IMR-90 (cell line): Measurements from ENCODE around the gene PTPN3. TPM values are rescaled to one million over a fixed set of nuclear protein-coding genes. Genes with fewer than 3 reads are reported as not detected.

Source experiments
- ATAC-seq: fragments of 200-7000 bp; cut with Tn5 transposase; 2 replicates; pipeline ENCODE4 v1.9.1; 2020; ENCODE audit warnings: low read depth, mild to moderate bottlenecking, moderate library complexity
- BruUV-seq: library from RNA; stranded (reverse); fragments of 400-500 nt; replicated peaks from 2 replicates; lab custom pipeline; 2021; lab: Mats Ljungman, UMichigan
- CTCF ChIA-PET: fragments of 300-600 bp; formaldehyde crosslinking; extraction: SDS; loops from one replicate; lab custom pipeline; 2021; ENCODE audit warnings: antibody characterized with exemption; lab: Yijun Ruan, JAX
- POLR2A ChIA-PET: fragments of 300-600 bp; sonication (Branson Sonifier 250); formaldehyde crosslinking; loops from one replicate; lab custom pipeline; 2022; ENCODE audit warnings: antibody characterized with exemption; ENCODE audit not compliant: unreplicated experiment; lab: Charles Lee
- DNase-seq: peaks from one replicate; pipeline ENCODE4 v3.0.0; 2013
- H2AFZ ChIP-seq: replicated peaks from 2 replicates; pipeline ENCODE3; 2013; ENCODE audit warnings: low read length, mild to moderate bottlenecking; ENCODE audit not compliant: poor library complexity
- H2AK5ac ChIP-seq: 2 replicates; pipeline ENCODE4 v1.6.1; 2013; ENCODE audit warnings: low read depth, low read length, inconsistent platforms
- H2AK9ac ChIP-seq: replicated peaks from 2 replicates; pipeline ENCODE3; 2013; ENCODE audit warnings: mild to moderate bottlenecking, low read depth, low read length, moderate library complexity; ENCODE audit not compliant: poor library complexity
- H2BK120ac ChIP-seq: 2 replicates; pipeline ENCODE4 v1.6.1; 2013; ENCODE audit warnings: low read depth, low read length, inconsistent platforms
- H2BK15ac ChIP-seq: 3 replicates; pipeline ENCODE4 v1.6.1; 2013; ENCODE audit warnings: low read depth, low read length, inconsistent platforms
- H2BK20ac ChIP-seq: 2 replicates; pipeline ENCODE4 v1.6.1; 2013; ENCODE audit warnings: low read depth, mild to moderate bottlenecking, inconsistent platforms, low read length, moderate library complexity
- H2BK5ac ChIP-seq: 2 replicates; pipeline ENCODE4 v1.6.1; 2013; ENCODE audit warnings: mild to moderate bottlenecking, low read depth, low read length, inconsistent platforms; ENCODE audit not compliant: poor library complexity, severe bottlenecking
- H3K14ac ChIP-seq: replicated peaks from 2 replicates; pipeline ENCODE4 v1.6.1; 2013; ENCODE audit warnings: low read depth, low read length, inconsistent platforms
- H3K18ac ChIP-seq: 2 replicates; pipeline ENCODE4 v1.6.1; 2013; ENCODE audit warnings: low read depth, low read length, control low read depth
- H3K23ac ChIP-seq: 2 replicates; pipeline ENCODE4 v1.6.1; 2013; ENCODE audit warnings: low read depth, low read length, inconsistent platforms
- H3K27ac ChIP-seq: 2 replicates; pipeline ENCODE4 v1.5.1; 2013; ENCODE audit warnings: mild to moderate bottlenecking, control low read depth, low read length; ENCODE audit not compliant: insufficient read depth
- H3K27me3 ChIP-seq: 2 replicates; pipeline ENCODE4 v1.6.1; 2013; ENCODE audit warnings: low read length; ENCODE audit not compliant: control insufficient read depth, insufficient read depth
- H3K36me3 ChIP-seq: 2 replicates; pipeline ENCODE4 v1.6.1; 2013; ENCODE audit warnings: low read length, mixed read lengths; ENCODE audit not compliant: control insufficient read depth, insufficient read depth
- H3K4ac ChIP-seq: 2 replicates; pipeline ENCODE4 v1.6.1; 2013; ENCODE audit warnings: low read depth, low read length, inconsistent platforms
- H3K4me1 ChIP-seq: 2 replicates; pipeline ENCODE4 v1.6.1; 2013; ENCODE audit warnings: low read length, mixed read lengths; ENCODE audit not compliant: control insufficient read depth, insufficient read depth
- H3K4me2 ChIP-seq: 2 replicates; pipeline ENCODE4 v1.6.1; 2013; ENCODE audit warnings: low read depth, mild to moderate bottlenecking, control low read depth, low read length, moderate library complexity
- H3K4me3 ChIP-seq: 2 replicates; pipeline ENCODE4 v1.5.1; 2013; ENCODE audit warnings: low read depth, mild to moderate bottlenecking, control low read depth, low read length, moderate library complexity; ENCODE audit not compliant: insufficient read depth
- H3K56ac ChIP-seq: 2 replicates; pipeline ENCODE4 v1.6.1; 2013; ENCODE audit warnings: low read length, inconsistent platforms; ENCODE audit not compliant: insufficient read depth; ENCODE audit errors: extremely low read depth
- H3K79me1 ChIP-seq, 2 experiments: 2 replicates each; pipeline ENCODE4 v1.6.1; 2013; ENCODE audit warnings: low read length in 2 of 2, inconsistent platforms in 1 of 2, low read depth in 1 of 2
- H3K9ac ChIP-seq: 2 replicates; pipeline ENCODE4 v1.6.1; 2013; ENCODE audit warnings: low read depth, low read length, control low read depth
- H3K9me1 ChIP-seq: 2 replicates; pipeline ENCODE4 v1.6.1; 2013; ENCODE audit warnings: low read length, inconsistent platforms; ENCODE audit not compliant: insufficient read depth
- H3K9me3 ChIP-seq: 2 replicates; pipeline ENCODE4 v1.6.1; 2013; ENCODE audit warnings: low read length; ENCODE audit not compliant: control insufficient read depth, insufficient read depth
- H4K20me1 ChIP-seq: 2 replicates; pipeline ENCODE4 v1.6.1; 2013; ENCODE audit warnings: low read length, inconsistent platforms; ENCODE audit not compliant: insufficient read depth
- H4K5ac ChIP-seq: 2 replicates; pipeline ENCODE4 v1.6.1; 2013; ENCODE audit warnings: mild to moderate bottlenecking, low read depth, low read length, control low read depth
- H4K8ac ChIP-seq, 2 experiments: 2 replicates each; pipeline ENCODE4 v1.6.1; 2013; ENCODE audit warnings: low read depth in 2 of 2, low read length in 2 of 2, control low read depth in 1 of 2, inconsistent platforms in 1 of 2
- H4K91ac ChIP-seq: 2 replicates; pipeline ENCODE4 v1.6.1; 2013; ENCODE audit warnings: low read depth, low read length, inconsistent platforms; ENCODE audit not compliant: insufficient read depth
- BHLHE40 ChIP-seq: fragments of 150-350 bp; IDR thresholded peaks from 2 replicates; pipeline ENCODE4 v1.6.1; 2016; ENCODE audit warnings: mild to moderate bottlenecking, low read depth, low read length
- CEBPB ChIP-seq: IDR thresholded peaks from 2 replicates; pipeline ENCODE4 v1.6.1; 2012; ENCODE audit warnings: low read depth, low read length, improper control_type of control experiment
- CHD1 ChIP-seq: IDR thresholded peaks from 2 replicates; pipeline ENCODE4 v1.6.1; 2012; ENCODE audit warnings: low read depth, low read length, improper control_type of control experiment
- CTCF ChIP-seq: conservative IDR thresholded peaks from 2 replicates; pipeline ENCODE4 v1.5.1; 2012; ENCODE audit warnings: mild to moderate bottlenecking, low read depth, low read length, improper control_type of control experiment
- ELK1 ChIP-seq: fragments of 150-350 bp; IDR thresholded peaks from 2 replicates; pipeline ENCODE4 v1.6.1; 2016; ENCODE audit warnings: low read depth, mild to moderate bottlenecking, low read length, moderate library complexity, borderline replicate concordance
- FOS ChIP-seq: fragments of 150-350 bp; IDR thresholded peaks from 2 replicates; pipeline ENCODE4 v1.6.1; 2016; ENCODE audit warnings: low read depth, low read length
- MAFK ChIP-seq: IDR thresholded peaks from 2 replicates; pipeline ENCODE4 v1.6.1; 2012; ENCODE audit warnings: low read depth, low read length, improper control_type of control experiment
- MAZ ChIP-seq: IDR thresholded peaks from 2 replicates; pipeline ENCODE4 v1.6.1; 2012; ENCODE audit warnings: low read depth, mild to moderate bottlenecking, low read length, improper control_type of control experiment, moderate library complexity, borderline replicate concordance
- MXI1 ChIP-seq: IDR thresholded peaks from 2 replicates; pipeline ENCODE4 v1.6.1; 2012; ENCODE audit warnings: low read depth, mild to moderate bottlenecking, low read length, moderate library complexity, borderline replicate concordance
- NFE2L2 ChIP-seq: fragments of 150-350 bp; IDR thresholded peaks from 2 replicates; pipeline ENCODE4 v1.6.1; 2016; ENCODE audit warnings: low read depth, mild to moderate bottlenecking, low read length
- POLR2A ChIP-seq: IDR thresholded peaks from 2 replicates; pipeline ENCODE4 v1.6.1; 2012; ENCODE audit warnings: mild to moderate bottlenecking, low read depth, low read length
- RAD21 ChIP-seq: IDR thresholded peaks from 2 replicates; pipeline ENCODE4 v1.6.1; 2012; ENCODE audit warnings: low read length, improper control_type of control experiment
- RCOR1 ChIP-seq: IDR thresholded peaks from 2 replicates; pipeline ENCODE4 v1.6.1; 2012; ENCODE audit warnings: mild to moderate bottlenecking, low read length, improper control_type of control experiment; ENCODE audit not compliant: insufficient replicate concordance
- RFX5 ChIP-seq: IDR thresholded peaks from 2 replicates; pipeline ENCODE4 v1.8.0; 2012; ENCODE audit warnings: low read depth, mild to moderate bottlenecking, low read length, moderate library complexity
- SMC3 ChIP-seq: fragments of 150-350 bp; IDR thresholded peaks from 2 replicates; pipeline ENCODE4 v1.6.1; 2016; ENCODE audit warnings: low read depth, mild to moderate bottlenecking, antibody characterized with exemption, low read length, moderate library complexity
- WGBS, 2 experiments: methylation state at CpG; one replicate each; pipeline versions ENCODE4 v1.1.5 to v1.1.7; 2013; ENCODE audit warnings: missing lambda C conversion rate in 2 of 2; ENCODE audit not compliant: insufficient read length in 1 of 2; ENCODE audit errors: extremely low coverage in 2 of 2; 5-methylcytosine and 5-hydroxymethylcytosine counted together
- dilution Hi-C: fragments of 300-500 bp; cut with HindIII; formaldehyde crosslinking; loops from one replicate; pipeline ENCODE4 v1.14.3; 2018; ENCODE audit warnings: low sequenced_read_pairs; ENCODE audit not compliant: unreplicated experiment
- in situ Hi-C: fragments of 300-500 bp; cut with MboI; formaldehyde crosslinking; loops from 3 replicates; pipeline ENCODE4 v1.14.3; 2019; ENCODE audit warnings: low sequenced_read_pairs, inconsistent platforms, mixed read lengths
- intact Hi-C: fragments of 100-400 bp; cut with micrococcal nuclease; formaldehyde crosslinking; loops from 2 replicates; pipeline ENCODE4 v1.10.0; 2022
- polyA plus RNA-seq, 3 experiments: library from polyadenylated mRNA; depleted of rRNA; stranded (reverse); fragments of >200 nt; gene quantifications; 2 replicates each; pipeline ENCODE4 v1.2.3, GENCODE V29; 2012; ENCODE audit warnings: low replicate concordance in 1 of 3
- total RNA-seq: library from RNA; depleted of rRNA; stranded (reverse); fragments of >200 nt; gene quantifications from 2 replicates; pipeline ENCODE4 v1.2.3, GENCODE V29; 2012
- TF ChIP-seq, protein P1 (sequence below): fragments of 150-350 bp; IDR thresholded peaks from 2 replicates; pipeline ENCODE4 v1.6.1; 2017; ENCODE audit warnings: mild to moderate bottlenecking, antibody characterized with exemption, low read length, low read depth

PTPN3 gene
- total and polyA plus RNA-seq, 2 of the 4 experiments (the other 2 are of a cell fraction) = 0.72 to 0.89 TPM

GRCh38 chr9:109522106-109522505 lies 24.0 kb upstream of the PTPN3 start:
- H3K4ac ChIP-seq = no peak overlapping the region
- no peak overlapping the region for H4K8ac ChIP-seq
- no peaks in the 10 kb centered on the region for H3K79me1 ChIP-seq
- H2BK20ac ChIP-seq = no peak overlapping the region
- no peak overlapping the region for H3K27ac ChIP-seq
- H3K4me2 ChIP-seq = no peak overlapping the region
- no peak overlapping the region for H2AK5ac ChIP-seq
- H3K9ac ChIP-seq = no peak overlapping the region
- no peak overlapping the region for H2AK9ac ChIP-seq
- H3K9me3 ChIP-seq = no peaks in the 10 kb centered on the region
- ATAC-seq (no peak), DNase-seq (no peak)
- no peaks in the 10 kb centered on the region for H4K20me1 ChIP-seq
- H3K14ac ChIP-seq = no peak overlapping the region
- POLR2A ChIA-PET = no interaction called here
- H3K23ac ChIP-seq = no peak overlapping the region
- H3K9me1 ChIP-seq = no peaks in the 10 kb centered on the region
- no peak overlapping the region for H4K91ac ChIP-seq
- BruUV-seq = no TSS peak
- dilution Hi-C loops (no loop called here), in situ Hi-C loops (no loop called here), intact Hi-C loops (loop anchor here (5.0 to 10.0 kb wide), 2 partner anchors 80 to 327 kb away; no protein-coding TSS in a partner anchor)
- H2BK5ac ChIP-seq = no peak overlapping the region
- no peak overlapping the region for H2AFZ ChIP-seq
- no peak overlapping the region for H3K18ac ChIP-seq
- CTCF ChIA-PET = no interaction called here
- H3K36me3 ChIP-seq = no peaks in the 10 kb centered on the region
- peaks cover 10% of the 10 kb centered on the region; the same call in 1 of the 2 replicates for H3K27me3 ChIP-seq
- WGBS, 2 experiments = no CpG with 5 or more reads among the region's 6 CpGs
- no peak for TF ChIP-seq BHLHE40
- TF ChIP-seq RFX5 = no peak
- no peak for TF ChIP-seq RCOR1
- TF ChIP-seq CEBPB = no peak
- TF ChIP-seq SMC3 = no peak
- no peak for TF ChIP-seq NFE2L2
- no peak for TF ChIP-seq CTCF
- TF ChIP-seq CHD1 = no peak
- TF ChIP-seq MAZ = no peak
- no peak for TF ChIP-seq RAD21
- TF ChIP-seq POLR2A = no peak
- no peak for TF ChIP-seq MXI1
- no peak for TF ChIP-seq FOS
- no peak for TF ChIP-seq ELK1
- TF ChIP-seq MAFK = no peak
- TF ChIP-seq, protein P1, sequence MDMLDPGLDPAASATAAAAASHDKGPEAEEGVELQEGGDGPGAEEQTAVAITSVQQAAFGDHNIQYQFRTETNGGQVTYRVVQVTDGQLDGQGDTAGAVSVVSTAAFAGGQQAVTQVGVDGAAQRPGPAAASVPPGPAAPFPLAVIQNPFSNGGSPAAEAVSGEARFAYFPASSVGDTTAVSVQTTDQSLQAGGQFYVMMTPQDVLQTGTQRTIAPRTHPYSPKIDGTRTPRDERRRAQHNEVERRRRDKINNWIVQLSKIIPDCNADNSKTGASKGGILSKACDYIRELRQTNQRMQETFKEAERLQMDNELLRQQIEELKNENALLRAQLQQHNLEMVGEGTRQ = no peak
- H2BK15ac ChIP-seq = no peak overlapping the region
- H4K5ac ChIP-seq = no peak overlapping the region
- H2BK120ac ChIP-seq = no peak overlapping the region
- H3K4me1 ChIP-seq = no peaks in the 10 kb centered on the region
- H3K56ac ChIP-seq = no peak overlapping the region
- H3K4me3 ChIP-seq = no peak overlapping the region
